GM12801 (cell line): ENCODE results near the gene SIK3.

Experiments used
- CTCF ChIP-seq: IDR thresholded peaks from one replicate; pipeline ENCODE4 v1.5.1; 2011; ENCODE audit warnings: control low read depth; ENCODE audit not compliant: insufficient read length; ENCODE audit errors: extremely low read depth

Gene SIK3

GRCh38 chr11:117074119-117074518, 24.1 kb downstream of the SIK3 start:
- TF ChIP-seq CTCF: no peak

GRCh38 chr11:117073539-117073938, 24.7 kb downstream of the SIK3 start:
- no peak for TF ChIP-seq CTCF

GRCh38 chr11:117072517-117073461, 25.4 kb downstream of the SIK3 start:
- no peak for TF ChIP-seq CTCF

- TF ChIP-seq CTCF: no peak
These were observed 26.9 kb downstream of the SIK3 start for GRCh38 chr11:117071344-117071787.

- no peak for TF ChIP-seq CTCF
These were observed 28.2 kb downstream of the SIK3 start for GRCh38 chr11:117070016-117070415.

- no peak for TF ChIP-seq CTCF
These were observed 29.8 kb downstream of the SIK3 start for GRCh38 chr11:117068303-117068860.

- TF ChIP-seq CTCF: no peak
These were observed 31.3 kb downstream of the SIK3 start for GRCh38 chr11:117066959-117067358.
